ENCODE data around the gene ST6GAL1. TPM values are rescaled to one million over a fixed set of nuclear protein-coding genes. Genes with fewer than 3 reads are reported as not detected.

ST6GAL1 gene
- total and polyA plus RNA-seq, 10 of the 15 experiments (the other 5 are each of a cell fraction or from before 2014, with no cell fraction given) = 74.2 to 248 (median 149) TPM

- TF ChIP-seq ZBTB4 (CRISPR knock-in tag; IDR thresholded peaks at IDR 0.05) (no peak), SUPT20H (IDR thresholded peaks at IDR 0.05; ENCODE audit: borderline replicate concordance, control insufficient read depth, low read depth, low read length) (no peak)
Observed at GRCh38 chr3:186895406-186895805, 34.9 kb upstream of the ST6GAL1 start (continued).

GRCh38 chr3:186896006-186896405, 34.3 kb upstream of the ST6GAL1 start:
- H3K9ac ChIP-seq (ENCODE audit: control insufficient read depth, insufficient read depth, low read length) = no peak overlapping the region
- RAD21 ChIA-PET (ENCODE audit: unreplicated experiment) = no interaction called here
- no peak for ATAC-seq
- no peaks in the 10 kb centered on the region for H3K4me1 ChIP-seq (ENCODE audit: control insufficient read depth, insufficient read depth, low read length)
- H3K9me3 ChIP-seq (replicated peaks; ENCODE audit: control insufficient read depth, insufficient read depth, low read length) = no peaks in the 10 kb centered on the region
- intact Hi-C loops (cut with micrococcal nuclease; ENCODE audit: unreplicated experiment) (no loop called here), in situ Hi-C loops (cut with MboI) (no loop called here)
- FAIRE-seq = no peak
- no peaks in the 10 kb centered on the region for H3K79me2 ChIP-seq (ENCODE audit: control insufficient read depth, insufficient read depth, low read length)
- SMC1A ChIA-PET (ENCODE audit: uncharacterized antibody, unreplicated experiment) = interaction anchor here (1.0 kb wide), 1 partner anchor 794 kb away, joined by 3 read pairs; no protein-coding TSS in a partner anchor
- no peak overlapping the region for H3K4me2 ChIP-seq (ENCODE audit: control insufficient read depth, insufficient read depth)
- 0 out of 4 replicates have a peak, but pooled peaks cover 0 to 3% of the 10 kb centered on the region in 2 experiments for H3K27me3 ChIP-seq (replicated peaks in 1 of 2; ENCODE audit: control insufficient read depth in 2 of 2, insufficient read depth in 2 of 2, low read length in 1 of 2)
- H2AFZ ChIP-seq (ENCODE audit: control insufficient read depth, low read depth, low read length) = no peak overlapping the region
- no peak for DNase-seq (ENCODE audit: low read depth, low spot score)
- CTCF ChIA-PET = interaction anchor here (1.0 kb wide), 1 partner anchor 269 kb away, joined by 5 read pairs; no protein-coding TSS in a partner anchor
- no TSS peak for BruUV-seq (replicated peaks)
- H3K36me3 ChIP-seq (ENCODE audit: control insufficient read depth in 2 of 2, insufficient read depth in 2 of 2, low read length in 1 of 2) = no peaks in the 10 kb centered on the region
- H3K27ac ChIP-seq (ENCODE audit: control insufficient read depth, insufficient read depth) = no peak overlapping the region
- POLR2A ChIA-PET = no interaction called here
- H3K4me3 ChIP-seq = no peak overlapping the region
- WGBS (ENCODE audit: insufficient coverage, insufficient replicate concordance, low lambda C conversion rate, missing lambda C conversion rate) = 47% methylated on average over 4 of the region's 4 CpGs
- no peaks in the 10 kb centered on the region for H4K20me1 ChIP-seq (ENCODE audit: control insufficient read depth, insufficient read depth)
- TF ChIP-seq PRDM15 (CRISPR knock-in tag; IDR thresholded peaks at IDR 0.05) = no peak
- TF ChIP-seq CEBPZ (IDR thresholded peaks at IDR 0.05; ENCODE audit: low read depth, low read length) = no peak
- no peak for TF ChIP-seq ZNF622 (IDR thresholded peaks at IDR 0.05)
- no peak for TF ChIP-seq EZH2 (IDR thresholded peaks at IDR 0.05; ENCODE audit: borderline replicate concordance, control insufficient read depth, low read depth, low read length)
- no peak for TF ChIP-seq MEF2A (IDR thresholded peaks at IDR 0.05; ENCODE audit: insufficient read depth, low read depth, low read length)
- no peak for TF ChIP-seq ZBTB4 (CRISPR knock-in tag; IDR thresholded peaks at IDR 0.05)

Measured in GM12878 (cell line).